SK-N-MC (cell line): Measurements from ENCODE around the gene A1CF.
"Not testable (repeated sequence)": the region's sequence is repeated elsewhere in the genome, so short reads cannot be mapped to it uniquely, and the experiment has no call there.

Experiments used
- EZH2 ChIP-seq: fragments of 200-600 bp; sonication (generic); IDR thresholded peaks from one replicate; pipeline ENCODE4 v1.6.1; 2017; ENCODE audit warnings: antibody characterized with exemption
- FOXP2 ChIP-seq: optimal IDR thresholded peaks from 2 replicates; pipeline ENCODE3; 2011; ENCODE audit warnings: mild to moderate bottlenecking, moderate library complexity; ENCODE audit not compliant: insufficient read depth; ENCODE audit errors: extremely low read length, control extremely low read depth
- POLR2AphosphoS5 ChIP-seq: IDR thresholded peaks from 2 replicates; pipeline ENCODE4 v1.6.1; 2012; ENCODE audit warnings: mild to moderate bottlenecking, low read depth, low read length, borderline replicate concordance

DNA sequence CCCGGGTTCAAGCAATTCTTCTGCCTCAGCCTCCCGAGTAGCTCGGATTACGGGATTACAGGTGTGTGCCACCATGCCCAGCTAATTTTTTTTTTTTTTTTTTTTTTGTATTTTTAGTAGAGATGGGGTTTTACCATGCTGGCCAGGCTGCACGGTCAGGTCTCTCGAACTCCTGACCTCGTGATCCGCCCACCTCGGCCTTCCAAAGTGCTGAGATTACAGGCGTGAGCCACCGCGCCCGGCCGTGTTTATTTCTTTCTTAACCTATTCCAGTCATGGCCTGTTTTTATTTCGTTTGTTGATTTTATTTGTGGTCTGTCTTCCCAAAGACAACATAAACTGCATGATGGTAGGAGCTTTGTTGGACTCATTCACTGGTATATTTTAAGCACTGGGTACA lies 20.4 kb upstream of the A1CF start:
- not testable (repeated sequence) for TF ChIP-seq POLR2AphosphoS5, EZH2, FOXP2
